ENCODE results near the gene RPL14.

- TF ChIP-seq POLR2A (IDR thresholded peaks at IDR 0.05; ENCODE audit: low read depth, low read length) (no peak), CTCF (IDR thresholded peaks at IDR 0.05; ENCODE audit: extremely low read depth in 1 of 2, insufficient read depth in 1 of 2, low read depth in 1 of 2, low read length in 2 of 2) (no peak)
These were observed 8.3 kb downstream of the RPL14 start for GRCh38 chr3:40465456-40465855.
